Head of caudate nucleus (tissue), 42 donors: ENCODE measurements around the gene CRY2.

Source experiments
- DNase-seq, 42 donors: peaks; one replicate each; pipeline versions ENCODE4 v3.0.0 to v3.0.0-alpha.2; 2020 to 2021; ENCODE audit warnings: mixed read lengths in 7 of 42
- intact Hi-C: fragments of 100-400 bp; cut with DNase I; formaldehyde crosslinking; loops from one replicate; pipeline ENCODE4 v1.15.0; 2022

CRY2 gene

GRCh38 chr11:45846974-45847910, at the start of gene CRY2:
Gene CRY2, plus strand, starts transcription at chr11:45847475. Its CDS starts 16 bp downstream, at chr11:45847491.
- DNase-seq, result peak; percentile 99 to 100 (median 100)
- intact Hi-C loops, result loop anchor here (5.0 kb wide), 3 partner anchors 40 to 70 kb away; partner anchors contain the start of genes PEX16 and SLC35C1

- peak in 4 of 42 donors; percentile 8 to 49 (median 24) for DNase-seq
Measured at GRCh38 chr11:45798793-45799441, 48.4 kb upstream of the CRY2 start.

GRCh38 chr11:45799562-45799961, 47.7 kb upstream of the CRY2 start:
- intact Hi-C loops, result no loop called here
- no peak for DNase-seq

More at GRCh38 chr11:45798793-45799441, 48.4 kb upstream of the CRY2 start:
- intact Hi-C loops, result no loop called here

- no peak for DNase-seq
Measured at GRCh38 chr11:45800261-45800660, 47.0 kb upstream of the CRY2 start.

GRCh38 chr11:45801723-45802315, 45.5 kb upstream of the CRY2 start:
- intact Hi-C loops, result no loop called here
- DNase-seq, result peak in 1 of 42 donors; percentile 1

More at GRCh38 chr11:45800261-45800660, 47.0 kb upstream of the CRY2 start:
- intact Hi-C loops, result no loop called here

GRCh38 chr11:45802531-45803317, 44.6 kb upstream of the CRY2 start:
- DNase-seq, result peak in 2 of 42 donors; percentile 11 to 25
- intact Hi-C loops, result no loop called here

GRCh38 chr11:45803971-45804760, 43.1 kb upstream of the CRY2 start:
- DNase-seq, result peak in 41 of 42 donors; percentile 42 to 86 (median 71)
- intact Hi-C loops, result no loop called here

- DNase-seq, result peak; percentile 94 to 100 (median 98)
- intact Hi-C loops, result loop anchor here (5.0 kb wide), 1 partner anchor 42 kb away; the partner anchor contains the start of gene CRY2
Measured at GRCh38 chr11:45804761-45805304, 42.4 kb upstream of the CRY2 start, which contains the start of gene SLC35C1. Gene SLC35C1, plus strand, starts transcription at chr11:45805149. Its CDS starts 653 bp downstream, at chr11:45805802.

- peak in 17 of 42 donors; percentile 6 to 40 (median 17) for DNase-seq
- intact Hi-C loops, result loop anchor here (5.0 kb wide), 1 partner anchor 42 kb away; the partner anchor contains the start of gene CRY2
Measured at GRCh38 chr11:45805305-45806071, 41.8 kb upstream of the CRY2 start.

GRCh38 chr11:45806072-45806933, 41.0 kb upstream of the CRY2 start:
- intact Hi-C loops, result loop anchor here (5.0 kb wide), 1 partner anchor 41 kb away; the partner anchor contains the start of gene CRY2

GRCh38 chr11:45806937-45807791, 40.1 kb upstream of the CRY2 start:
- DNase-seq, result peak in 2 of 42 donors; percentile 10 to 27
- intact Hi-C loops, result loop anchor here (5.0 kb wide), 1 partner anchor 40 kb away; the partner anchor contains the start of gene CRY2

More at GRCh38 chr11:45806072-45806933, 41.0 kb upstream of the CRY2 start:
- DNase-seq, result peak in 2 of 42 donors; percentile 7 to 13

GRCh38 chr11:45807792-45808238, 39.5 kb upstream of the CRY2 start:
- intact Hi-C loops, result loop anchor here (5.0 kb wide), 1 partner anchor 39 kb away; the partner anchor contains the start of gene CRY2
- DNase-seq, result peak in 1 of 42 donors; percentile 19

- intact Hi-C loops, result loop anchor here (5.0 kb wide), 1 partner anchor 39 kb away; the partner anchor contains the start of gene CRY2
- DNase-seq, result peak in 1 of 42 donors; percentile 19
Measured at GRCh38 chr11:45808427-45808826, 38.8 kb upstream of the CRY2 start.
